Kidney glomerular epithelial cell (primary cell): Measurements from ENCODE around the gene YARS1.

Experiments used
- DNase-seq: peaks from one replicate; lab custom pipeline; 2025; lab: John Stamatoyannopoulos, UW

YARS1 gene

DNA sequence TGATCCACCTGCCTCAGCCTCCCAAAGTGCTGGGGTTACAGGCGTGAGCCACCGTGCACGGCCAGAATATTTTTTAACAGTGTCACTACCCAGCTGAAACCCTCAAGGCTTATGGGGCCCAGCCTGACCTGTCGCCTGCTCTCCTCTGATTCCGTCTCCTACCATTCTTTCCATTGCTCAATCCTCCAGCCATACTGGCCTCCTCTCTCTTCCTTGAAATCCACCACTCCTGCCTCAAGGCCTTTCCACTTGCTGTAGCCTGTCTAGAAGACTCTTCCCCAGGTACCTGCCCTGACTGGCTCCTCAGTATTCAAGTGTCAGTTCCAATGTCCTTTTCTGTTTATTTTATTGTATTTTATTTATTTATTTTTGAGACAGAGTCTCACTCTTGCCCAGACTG, 53.9 kb downstream of the YARS1 start:
- no peak for DNase-seq

DNA sequence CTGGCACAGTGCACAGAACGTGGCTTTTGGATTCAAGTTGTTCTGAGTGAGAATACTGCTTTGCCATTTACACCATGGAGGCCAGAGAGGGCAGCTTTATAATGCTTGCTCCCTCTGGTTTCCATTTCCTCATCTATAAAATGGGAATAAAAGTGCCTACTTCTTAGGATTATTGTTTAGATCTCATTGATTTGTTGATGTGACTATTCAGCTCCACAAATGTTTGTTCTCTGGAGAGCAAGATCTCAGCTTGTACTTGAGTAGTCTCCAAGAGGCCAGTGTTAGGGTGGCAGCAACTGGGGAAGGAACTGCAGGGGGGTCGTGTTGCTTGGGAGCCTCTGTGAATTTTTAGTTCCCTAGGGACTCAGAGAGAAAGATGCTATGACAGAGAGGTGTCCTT, 55.2 kb downstream of the YARS1 start:
- DNase-seq = no peak

DNA sequence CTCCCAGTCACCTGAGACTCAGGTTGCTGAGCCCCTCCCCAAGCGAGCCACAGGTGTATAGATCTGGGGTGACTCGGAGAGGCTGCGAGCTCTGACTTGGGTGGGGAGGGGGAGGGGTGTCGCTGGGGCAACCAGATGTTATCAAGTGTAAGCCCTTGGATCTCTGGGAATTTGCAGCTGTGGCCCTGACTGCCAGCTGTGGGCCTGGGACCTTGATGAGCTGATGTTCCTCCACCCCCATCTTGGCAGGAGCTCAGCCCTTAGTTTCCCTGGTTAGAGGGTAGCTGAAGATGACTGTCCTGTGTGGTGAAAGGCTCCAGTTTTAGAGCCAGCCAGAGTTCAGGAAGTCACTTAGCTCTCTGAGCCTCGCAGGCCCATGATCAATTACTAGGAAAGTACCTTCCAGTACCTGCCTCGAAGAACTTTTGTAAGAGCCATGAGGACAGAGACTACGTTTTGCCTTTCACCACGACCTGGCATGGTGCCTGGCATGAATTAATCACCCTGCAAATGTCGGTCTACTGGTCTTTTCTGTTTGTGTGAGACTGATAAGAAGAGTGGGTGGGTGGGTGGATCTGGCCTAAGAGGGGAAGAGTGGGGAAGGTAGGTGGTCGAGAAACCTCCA, 55.8 kb downstream of the YARS1 start:
- peak; percentile 86 for DNase-seq

DNA sequence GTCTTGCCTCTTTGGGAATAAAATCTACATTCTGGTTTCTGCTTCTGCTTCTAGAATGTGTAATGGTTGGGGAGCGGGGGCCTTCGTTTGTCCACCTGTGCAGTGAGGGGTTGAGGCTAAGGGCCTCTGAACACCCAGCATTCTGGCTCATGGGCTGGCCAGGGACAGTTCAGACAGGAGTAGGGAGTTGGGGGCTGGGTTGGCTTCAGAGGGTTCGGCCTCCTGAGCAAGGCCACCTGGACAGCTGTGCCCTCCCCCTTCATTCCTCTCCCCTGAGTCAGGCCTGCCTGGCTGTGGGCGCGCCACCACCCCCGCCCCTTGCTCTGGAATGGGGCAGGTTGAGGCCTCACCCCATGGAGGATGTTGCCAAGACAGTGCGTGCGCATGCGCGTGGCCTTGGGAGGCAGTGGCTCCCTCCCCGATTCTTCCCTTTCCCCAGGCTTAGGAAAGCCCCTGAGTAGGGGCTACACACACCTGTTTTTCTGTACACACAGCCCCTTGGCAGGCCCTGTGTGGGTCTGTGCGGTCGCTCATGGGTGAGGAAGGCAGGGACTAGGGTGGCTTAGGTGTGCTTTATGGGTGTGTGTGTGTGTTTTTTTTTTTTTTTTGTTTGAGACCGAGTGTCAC, 57.0 kb downstream of the YARS1 start:
- DNase-seq = peak; percentile 92

DNA sequence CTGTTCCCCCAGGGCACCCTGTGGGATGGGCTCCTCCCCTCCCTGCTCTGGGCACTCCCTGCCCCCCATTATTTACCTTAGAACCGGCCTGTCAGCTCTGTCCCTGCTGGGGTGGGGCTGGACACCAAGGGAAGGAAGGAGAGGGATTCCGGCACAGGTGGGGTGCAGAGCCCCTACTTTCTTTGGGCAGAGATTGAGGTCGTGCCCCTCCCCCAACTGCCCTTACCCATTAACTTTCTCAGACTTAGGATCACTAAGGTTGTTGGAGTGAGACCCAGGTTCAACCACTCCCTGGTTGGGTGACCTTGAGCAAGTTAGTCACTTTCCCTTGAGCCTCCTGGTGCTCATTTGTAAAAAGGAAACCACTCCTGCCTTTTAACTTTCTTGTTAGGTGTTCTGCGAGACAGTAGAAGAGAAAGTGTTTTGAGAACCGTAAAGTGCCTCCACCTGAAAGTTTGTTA, 57.6 kb downstream of the YARS1 start:
- no peak for DNase-seq

DNA sequence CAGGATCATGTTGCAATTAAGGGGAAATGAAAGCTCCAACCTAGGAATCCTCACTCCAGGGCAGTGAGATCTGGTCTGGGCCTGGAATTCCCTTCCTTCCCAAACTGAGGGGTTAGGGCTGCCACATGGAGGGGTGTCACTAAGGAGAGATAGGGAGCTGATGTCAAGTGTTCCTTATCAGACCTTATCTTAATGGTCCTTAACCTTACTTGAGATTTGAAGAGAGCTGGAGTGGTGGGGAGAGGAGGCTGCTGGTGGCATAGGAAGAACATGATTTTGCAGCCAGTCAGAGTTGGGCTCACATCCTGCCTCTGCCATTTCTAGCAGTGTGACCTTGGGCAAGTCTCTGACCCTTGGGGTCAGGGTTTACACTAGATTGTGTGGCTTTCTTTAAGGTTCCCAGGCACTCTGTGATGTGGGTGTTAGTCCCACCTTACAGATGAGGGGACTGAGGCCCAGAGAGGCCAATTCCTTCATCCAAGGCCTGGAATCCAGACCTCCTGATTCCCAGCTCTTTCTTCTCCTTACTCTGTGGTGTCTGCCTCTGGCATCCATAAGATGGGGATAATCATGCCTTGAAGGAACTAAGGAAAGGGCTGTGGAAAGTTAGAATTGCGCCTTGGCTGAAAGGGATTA, 58.2 kb downstream of the YARS1 start:
- no peak for DNase-seq

DNA sequence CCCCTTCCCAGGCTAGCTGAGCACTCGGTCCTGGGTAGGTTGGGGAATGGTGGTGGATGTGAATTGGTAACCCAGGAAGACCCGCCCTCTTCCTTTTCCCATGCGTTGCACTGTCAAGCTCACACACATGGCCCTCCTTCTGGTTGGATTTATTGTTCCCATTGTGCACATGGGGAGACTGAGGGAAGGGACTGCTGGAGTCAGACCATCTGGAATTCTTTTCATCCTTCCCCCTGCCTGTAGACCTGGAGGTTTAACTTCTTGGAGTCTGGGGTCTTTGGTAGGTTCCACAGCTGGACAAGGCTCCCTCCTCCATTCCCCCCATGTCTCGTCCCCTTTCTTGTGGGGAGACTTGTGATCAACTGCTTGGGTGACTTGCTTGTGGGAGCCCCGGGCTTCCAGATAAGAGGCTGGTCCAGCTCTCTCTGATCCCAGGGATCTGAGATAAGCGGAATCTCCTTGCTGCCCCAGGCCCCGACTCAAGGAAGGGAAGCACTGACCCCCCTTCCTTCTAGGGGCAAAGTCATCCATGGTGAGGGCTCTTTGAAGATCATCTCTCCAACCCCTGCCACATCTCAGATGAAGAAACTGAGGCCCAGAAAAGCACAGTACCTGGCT, 58.9 kb downstream of the YARS1 start:
- DNase-seq = no peak

DNA sequence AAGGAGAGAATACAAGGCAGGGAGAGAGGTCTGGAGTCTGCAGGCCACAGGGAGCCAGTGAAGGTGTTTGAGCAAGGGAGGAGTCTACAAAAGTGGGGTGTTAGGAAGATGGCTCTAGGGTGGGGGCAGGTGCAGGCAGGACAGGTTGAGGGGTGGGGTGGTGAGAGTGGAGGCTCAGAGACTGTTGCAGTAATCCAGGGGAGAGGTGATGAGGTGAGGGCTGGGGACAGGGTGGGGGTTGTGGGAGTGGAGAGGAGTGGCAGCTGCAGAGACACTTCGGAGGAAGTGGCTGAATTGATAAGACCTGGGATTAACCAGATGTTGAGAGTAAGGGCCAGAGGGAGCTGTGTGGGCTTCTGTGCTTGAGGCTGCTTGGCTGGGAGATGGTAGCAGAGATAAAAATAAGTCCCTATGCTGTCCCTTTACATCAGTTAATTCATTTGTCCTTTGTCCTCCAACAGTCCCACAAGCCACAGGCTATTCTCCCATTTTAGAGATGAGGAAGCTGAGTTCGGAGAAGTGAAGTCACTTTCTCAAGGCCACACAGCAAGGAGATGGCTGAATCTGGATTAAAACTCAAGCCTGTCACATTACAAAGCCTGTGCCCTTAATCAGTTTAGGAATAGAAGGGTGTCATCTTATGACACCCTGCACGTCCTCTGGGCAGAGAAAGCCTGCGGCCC, 59.8 kb downstream of the YARS1 start:
- DNase-seq = no peak

DNA sequence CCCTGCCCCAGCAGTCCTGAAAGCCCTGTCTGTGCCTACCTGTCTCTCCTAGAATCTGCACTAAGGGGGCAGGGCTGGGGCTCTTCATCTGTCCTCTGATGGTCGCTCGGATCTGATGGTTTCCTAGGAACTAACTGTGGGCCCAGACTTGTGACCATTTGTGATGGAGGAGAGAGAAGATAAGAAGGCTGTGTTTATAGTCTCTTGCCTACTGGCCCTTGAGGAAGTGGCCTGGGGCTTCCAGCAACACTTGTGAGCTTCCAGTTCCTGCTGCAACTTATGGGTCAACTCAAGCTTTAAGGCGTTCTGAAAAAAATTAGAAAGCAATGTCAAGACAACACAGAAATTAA, 61.4 kb downstream of the YARS1 start:
- no peak for DNase-seq

DNA sequence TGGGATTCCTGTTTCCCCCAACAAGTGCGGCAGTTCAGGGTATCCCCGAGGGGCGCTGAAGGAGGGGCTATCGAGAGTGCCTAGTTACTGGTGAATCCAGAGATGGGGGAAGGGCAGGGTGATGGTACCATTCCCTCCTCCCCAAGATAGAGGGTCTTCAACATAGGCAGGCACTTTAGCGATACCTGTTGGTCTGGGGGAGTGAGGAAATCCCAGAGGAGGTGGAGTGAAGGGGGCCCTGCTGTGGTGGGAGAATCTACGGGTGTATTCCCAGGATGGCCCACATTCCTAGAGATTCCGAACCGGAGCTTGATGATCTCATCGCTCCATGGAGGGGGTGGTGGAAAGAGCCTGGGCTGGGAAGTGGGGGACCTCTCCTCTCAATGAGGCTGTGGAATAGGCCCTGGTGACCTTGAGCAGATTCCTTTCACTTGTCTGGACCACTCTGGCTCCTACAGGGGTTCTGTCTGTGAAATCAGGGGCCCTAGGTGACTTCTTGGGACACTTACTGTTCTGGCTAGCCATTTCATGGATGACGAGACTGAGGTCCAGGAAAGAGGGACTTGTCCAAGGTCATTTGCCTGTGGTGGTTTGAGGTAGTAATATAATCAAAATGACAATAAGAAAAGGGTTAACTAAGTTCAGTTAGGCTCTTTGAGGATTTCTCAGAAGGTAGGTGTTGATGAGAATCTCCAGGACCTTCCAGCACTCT, 61.9 kb downstream of the YARS1 start:
- peak; percentile 32 for DNase-seq

DNA sequence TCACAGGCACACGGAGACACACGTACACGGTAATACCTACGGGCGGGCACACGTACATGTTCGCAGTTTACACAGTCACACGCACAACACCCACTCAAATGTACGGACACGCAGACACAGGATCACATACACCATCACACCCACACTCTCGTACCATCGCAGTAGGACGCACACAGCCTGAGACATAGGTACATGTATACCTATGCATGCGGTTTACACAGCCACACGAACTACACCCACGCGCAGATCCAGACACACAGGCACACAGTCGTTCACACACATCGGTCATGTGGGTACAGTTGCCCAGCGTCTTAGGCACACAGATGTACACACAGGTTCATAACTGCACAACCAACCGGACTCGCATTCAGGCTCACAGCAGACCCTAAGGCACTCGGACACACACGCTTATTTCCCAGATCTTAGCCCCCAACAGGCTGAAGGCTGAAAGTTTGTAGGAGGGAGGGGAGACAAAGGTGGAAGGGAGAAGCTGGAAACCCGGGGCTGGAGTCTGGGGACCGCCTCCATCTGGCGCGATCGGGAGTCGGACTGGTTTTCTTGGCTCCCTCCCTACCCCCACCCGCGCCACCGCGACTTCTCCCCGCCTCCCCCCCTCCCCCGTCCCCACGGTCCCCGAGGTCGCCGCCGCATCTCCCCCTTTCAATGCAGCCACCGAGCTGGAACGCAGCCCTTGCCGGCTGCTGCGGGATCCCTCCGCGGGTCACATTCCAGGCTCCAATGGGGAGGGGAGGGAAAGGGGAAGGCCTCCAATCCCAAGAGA, 62.7 kb downstream of the YARS1 start:
- DNase-seq = peak; percentile 42

DNA sequence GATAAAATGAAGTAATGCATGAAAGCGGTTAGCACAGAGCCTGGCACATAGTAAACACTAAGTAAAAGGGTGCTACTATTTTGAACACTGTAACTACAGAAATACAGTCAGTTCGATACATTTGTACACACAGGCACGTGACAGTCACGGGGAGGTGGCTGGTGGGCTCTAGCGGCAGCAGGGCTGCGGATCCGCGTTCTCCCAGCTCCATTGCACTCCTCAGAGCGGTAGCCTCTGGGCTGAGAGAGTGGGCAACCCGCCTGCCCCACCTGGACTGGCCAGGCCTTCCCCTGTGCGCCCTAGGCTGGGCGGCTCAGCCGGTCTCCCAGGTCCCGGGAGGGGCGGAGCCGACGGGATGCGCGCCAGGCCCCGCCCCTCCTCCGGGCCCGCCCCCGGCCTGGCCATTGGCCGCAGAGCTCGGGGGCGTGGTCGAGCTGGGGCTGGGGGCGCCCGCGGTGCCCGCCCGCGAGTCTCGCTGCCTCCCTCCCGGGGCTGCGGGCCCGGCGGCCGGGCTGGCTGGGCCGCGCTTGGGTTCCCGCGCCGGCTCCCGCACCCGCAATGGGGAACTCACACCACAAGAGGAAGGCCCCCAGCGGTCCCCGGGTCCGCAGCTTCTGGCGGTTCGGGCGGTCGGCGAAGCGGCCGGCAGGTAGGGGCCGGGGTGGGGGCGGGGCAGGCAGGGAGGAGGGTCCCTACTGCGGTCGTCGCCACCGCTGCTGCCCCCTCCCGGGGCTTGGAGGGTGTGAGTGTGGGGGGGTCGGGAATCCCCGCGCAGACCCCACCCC, 63.4 kb downstream of the YARS1 start:
- peak; percentile 52 for DNase-seq

DNA sequence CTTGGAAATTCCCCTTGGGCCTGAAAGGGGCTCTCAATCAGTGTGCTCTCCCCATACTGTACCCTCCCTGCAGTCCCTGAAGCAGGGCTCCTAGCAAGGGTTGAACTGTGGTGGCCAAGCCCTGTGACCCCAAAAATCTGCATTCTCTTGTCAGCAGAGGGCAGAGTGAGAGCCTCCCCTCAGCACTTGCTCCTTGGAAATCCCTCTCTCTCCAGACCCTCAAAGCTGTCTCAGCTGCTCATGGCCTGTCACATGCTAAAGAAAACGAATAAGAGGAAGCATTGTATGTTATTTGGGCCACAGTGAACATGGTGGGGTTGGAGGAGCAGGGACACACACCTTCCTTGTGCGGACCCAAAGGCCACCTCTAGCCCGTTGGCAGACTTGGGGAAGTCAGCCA, 67.4 kb downstream of the YARS1 start:
- DNase-seq = no peak

DNA sequence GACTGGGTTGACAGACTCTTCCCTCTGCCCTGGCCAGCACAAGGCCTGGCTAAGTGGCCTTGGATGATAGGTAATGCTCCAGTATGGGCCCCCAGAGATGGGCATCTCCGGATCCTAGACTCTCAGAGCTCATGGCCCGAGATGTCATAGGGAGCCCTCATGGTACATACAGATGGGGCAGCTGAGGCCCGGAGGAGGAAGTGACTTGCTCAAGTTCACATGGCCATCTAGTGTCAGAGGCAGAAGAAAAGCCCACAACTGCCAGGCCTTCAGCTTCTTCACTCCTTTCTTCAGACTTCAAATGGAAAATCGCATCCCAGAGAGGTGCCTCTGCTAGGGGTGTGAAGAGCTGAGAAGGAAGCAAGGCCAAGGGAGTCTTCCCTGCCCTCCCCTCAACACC, 67.8 kb downstream of the YARS1 start:
- DNase-seq = no peak

DNA sequence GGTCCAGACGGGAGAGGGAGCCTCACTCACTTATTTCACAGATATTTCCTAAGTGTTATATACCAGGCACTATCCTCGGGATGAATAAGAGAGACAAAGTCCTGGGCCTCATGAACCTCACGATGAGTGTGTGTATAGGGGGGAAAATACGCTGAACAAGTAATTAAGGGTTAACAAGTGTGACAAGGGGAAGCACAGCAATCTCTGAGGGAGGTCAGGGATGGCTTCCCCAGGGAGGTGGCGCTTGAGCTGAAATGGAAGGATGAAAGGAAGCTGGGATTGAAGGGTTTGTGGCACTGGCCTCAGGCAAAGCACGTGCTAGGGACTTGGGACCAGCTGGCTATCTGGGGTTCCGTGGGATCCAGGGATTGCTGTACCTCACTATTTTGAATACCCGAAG, 68.2 kb downstream of the YARS1 start:
- DNase-seq = no peak

DNA sequence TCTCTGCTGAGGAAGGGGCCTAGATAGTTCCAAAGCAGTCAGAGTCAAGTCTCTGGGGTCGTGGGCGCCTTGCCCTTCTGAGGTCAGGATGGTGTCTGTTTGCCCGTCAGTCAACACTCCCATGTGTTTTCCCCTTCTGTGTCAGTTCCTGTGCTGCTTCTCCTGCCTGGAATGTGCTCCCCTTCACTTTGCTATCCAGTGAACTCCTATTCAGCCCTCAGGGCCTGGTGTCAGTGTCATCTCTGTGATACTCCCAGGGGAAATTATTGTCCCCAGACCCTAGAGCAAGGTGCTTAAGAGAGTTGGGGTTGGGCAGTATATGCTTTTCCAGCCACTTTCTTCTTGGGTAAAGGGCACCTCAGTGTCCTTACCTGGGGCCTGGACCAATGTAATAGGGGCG, 68.8 kb downstream of the YARS1 start:
- no peak for DNase-seq

DNA sequence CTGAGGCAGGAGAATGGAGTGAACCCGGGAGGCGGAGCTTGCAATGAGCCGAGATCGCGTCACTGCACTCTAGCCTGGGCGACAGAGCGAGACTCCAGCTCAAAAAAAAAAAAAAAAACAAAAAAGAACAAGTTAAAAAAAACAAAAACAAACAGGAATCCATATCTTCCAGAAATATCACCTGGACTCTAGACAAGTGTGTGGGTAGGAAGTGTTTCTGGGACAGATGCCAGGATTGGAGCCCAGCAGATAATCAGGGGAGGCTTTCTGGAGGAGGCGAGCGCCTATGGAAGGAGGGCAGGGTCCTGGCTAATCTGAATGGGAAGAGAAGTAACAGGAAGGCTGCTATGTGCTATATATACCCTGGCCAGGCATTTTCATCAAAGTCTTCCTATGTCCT, 71.0 kb downstream of the YARS1 start:
- DNase-seq = no peak

DNA sequence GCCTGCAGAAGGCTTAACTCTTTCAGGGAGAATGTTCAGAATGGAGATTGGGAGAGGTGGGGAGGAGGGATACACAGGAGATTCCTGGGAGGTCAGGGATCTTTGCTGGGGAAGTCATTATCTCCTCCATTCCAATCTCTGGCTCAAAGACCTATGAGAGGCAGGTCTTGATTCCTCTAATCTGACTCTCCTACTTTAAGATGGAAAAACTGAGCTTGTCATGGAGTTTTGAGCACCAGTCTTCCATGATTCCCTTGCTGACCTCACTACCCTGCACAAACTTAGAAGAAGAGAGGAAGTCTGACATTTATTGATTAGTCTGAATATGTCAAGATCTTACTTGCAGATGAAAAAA, 73.1 kb downstream of the YARS1 start:
- peak; percentile 34 for DNase-seq

DNA sequence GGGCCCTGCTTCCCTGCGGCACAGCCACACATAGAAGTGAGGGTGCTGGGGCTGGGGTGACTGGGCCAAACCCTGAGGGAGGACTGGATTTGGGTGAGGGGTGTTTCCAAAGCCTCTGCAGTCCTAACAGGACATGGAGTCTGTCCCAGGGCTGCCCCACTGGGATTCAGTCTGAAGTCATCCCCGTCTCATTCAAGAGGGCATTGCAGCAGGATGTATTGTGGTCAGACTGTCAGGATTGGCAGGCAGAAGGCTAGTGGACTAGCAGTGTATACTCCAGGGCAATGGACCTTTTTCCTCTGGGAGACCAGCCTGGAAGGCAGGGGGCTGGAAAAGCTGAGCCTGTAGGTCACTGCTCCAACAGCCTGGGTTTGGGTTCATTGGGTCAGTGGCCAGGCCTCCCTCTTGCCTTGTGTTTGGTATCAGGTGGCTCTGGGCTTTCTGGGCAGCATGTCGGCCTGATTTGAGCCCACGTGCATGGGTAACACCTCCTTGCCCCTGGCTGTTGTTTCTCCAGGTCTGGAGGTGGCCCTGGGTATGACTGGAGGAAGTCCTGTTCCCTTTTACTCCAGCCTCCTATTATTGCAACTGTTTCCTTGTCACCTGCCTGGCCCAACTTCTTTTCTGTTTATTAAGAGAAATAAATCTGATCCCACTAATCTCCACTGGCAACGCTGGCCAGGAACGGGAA, 73.6 kb downstream of the YARS1 start:
- DNase-seq = no peak

DNA sequence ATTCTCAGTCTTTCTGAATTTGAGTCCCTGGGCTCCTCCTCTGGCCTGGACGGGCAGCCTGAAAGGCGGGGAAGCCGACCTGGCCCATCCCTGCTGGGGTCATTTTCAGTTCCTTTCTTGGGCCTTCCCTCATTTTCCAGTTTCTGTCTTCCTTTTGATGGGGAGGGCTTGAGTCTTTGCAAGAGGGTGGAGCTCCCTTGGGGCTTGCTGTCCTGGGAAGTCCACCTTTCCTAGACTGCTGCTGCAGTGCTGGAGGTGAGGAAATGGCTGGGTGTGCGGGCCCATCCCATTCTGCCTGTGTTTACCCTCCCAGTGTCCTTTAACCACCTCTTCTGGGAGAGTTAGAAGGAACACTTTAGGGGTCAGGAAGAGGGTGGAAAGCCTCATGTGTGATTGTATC, 74.2 kb downstream of the YARS1 start:
- DNase-seq = no peak
